Lower lobe of right lung (tissue), 2 donors: ENCODE data around the gene CEP112. TPM values are rescaled to one million over a fixed set of nuclear protein-coding genes. Genes with fewer than 3 reads are reported as not detected.

ENCODE experiments used
- ATAC-seq, 2 donors: fragments of 200-7000 bp; cut with Tn5 transposase; one replicate each; pipeline ENCODE4 v1.9.1; 2020 to 2022; ENCODE audit warnings: mild to moderate bottlenecking in 2 of 2, moderate library complexity in 2 of 2
- DNase-seq: peaks from one replicate; pipeline ENCODE4 v3.0.0-alpha.2; 2020
- H3K27ac ChIP-seq: fragments of 200-600 bp; one replicate; pipeline ENCODE4 v1.8.0; 2022
- H3K27me3 ChIP-seq: fragments of 200-600 bp; one replicate; pipeline ENCODE4 v1.8.0; 2022; ENCODE audit warnings: low read depth
- H3K36me3 ChIP-seq: fragments of 200-600 bp; one replicate; pipeline ENCODE4 v1.8.0; 2022; ENCODE audit warnings: mild to moderate bottlenecking
- H3K4me1 ChIP-seq: fragments of 200-600 bp; one replicate; pipeline ENCODE4 v1.8.0; 2022
- H3K4me3 ChIP-seq: fragments of 200-600 bp; one replicate; pipeline ENCODE4 v1.8.0; 2022; ENCODE audit warnings: mild to moderate bottlenecking
- H3K9me3 ChIP-seq: fragments of 200-600 bp; one replicate; pipeline ENCODE4 v1.8.0; 2022
- CTCF ChIP-seq: fragments of 200-600 bp; IDR thresholded peaks from one replicate; pipeline ENCODE4 v1.8.0; 2022; ENCODE audit warnings: antibody characterized with exemption, mild to moderate bottlenecking
- intact Hi-C: fragments of 100-400 bp; cut with DNase I; formaldehyde crosslinking; loops from one replicate; pipeline ENCODE4 v1.11.0; 2022
- total RNA-seq: library from RNA; stranded (reverse); fragmentation: NEBNext Ultra II Directional; extraction: Animal tissue kit (Norgen Biotek cat#: 25700); gene quantifications from one replicate; pipeline ENCODE4 v1.2.1, GENCODE V29; 2021
- donor health status: DM: no; HTN: yes; CAD: no; lungs with severe emphysema.

CEP112 gene
- total RNA-seq, 1 donor from 2014 or later: 30.1 TPM

GRCh38 chr17:66150708-66151107 lies 41.2 kb downstream of the CEP112 start:
- TF ChIP-seq CTCF: no peak
- intact Hi-C loops: no loop called here
- H3K27ac ChIP-seq: no peak overlapping the region
- no peaks in the 10 kb centered on the region for H3K4me1 ChIP-seq
- DNase-seq (no peak), ATAC-seq (no peak)
- H3K4me3 ChIP-seq: no peak overlapping the region
- no peaks in the 10 kb centered on the region for H3K9me3 ChIP-seq
- no peaks in the 10 kb centered on the region for H3K36me3 ChIP-seq
- H3K27me3 ChIP-seq: no peaks in the 10 kb centered on the region

GRCh38 chr17:66149562-66149961 lies 42.4 kb downstream of the CEP112 start:
- intact Hi-C loops: no loop called here

GRCh38 chr17:66146394-66146793 lies 45.5 kb downstream of the CEP112 start:
- Histone ChIP-seq H3K27me3 (no peaks in the 10 kb centered on the region), H3K36me3 (no peaks in the 10 kb centered on the region), H3K9me3 (no peaks in the 10 kb centered on the region), H3K27ac (no peak overlapping the region), H3K4me1 (no peaks in the 10 kb centered on the region), H3K4me3 (no peak overlapping the region)
- no peak for TF ChIP-seq CTCF
- intact Hi-C loops: no loop called here
- DNase-seq: no peak
- no peak for ATAC-seq

More at GRCh38 chr17:66149562-66149961, 42.4 kb downstream of the CEP112 start:
- Histone ChIP-seq H3K4me3 (no peak overlapping the region), H3K27ac (no peak overlapping the region), H3K9me3 (no peaks in the 10 kb centered on the region), H3K4me1 (no peaks in the 10 kb centered on the region), H3K36me3 (no peaks in the 10 kb centered on the region), H3K27me3 (no peaks in the 10 kb centered on the region)
- no peak for DNase-seq
- TF ChIP-seq CTCF: no peak
- ATAC-seq: no peak

- Histone ChIP-seq H3K36me3 (no peaks in the 10 kb centered on the region), H3K9me3 (no peaks in the 10 kb centered on the region), H3K4me3 (no peak overlapping the region), H3K27me3 (no peaks in the 10 kb centered on the region), H3K27ac (no peak overlapping the region), H3K4me1 (no peaks in the 10 kb centered on the region)
- TF ChIP-seq CTCF: no peak
- ATAC-seq: no peak
- no peak for DNase-seq
- intact Hi-C loops: no loop called here
Measured at GRCh38 chr17:66143657-66144282, 48.2 kb downstream of the CEP112 start.

GRCh38 chr17:66142428-66142827 lies 49.5 kb downstream of the CEP112 start:
- TF ChIP-seq CTCF: no peak
- intact Hi-C loops: no loop called here
- Histone ChIP-seq H3K4me1 (no peaks in the 10 kb centered on the region), H3K4me3 (no peak overlapping the region), H3K9me3 (no peaks in the 10 kb centered on the region), H3K27me3 (no peaks in the 10 kb centered on the region), H3K36me3 (no peaks in the 10 kb centered on the region), H3K27ac (no peak overlapping the region)
- ATAC-seq: no peak
- DNase-seq: no peak
